GM12878 (cell line): ENCODE measurements around the gene FZR1. TPM values are rescaled to one million over a fixed set of nuclear protein-coding genes. Genes with fewer than 3 reads are reported as not detected.

Experiments
- ATAC-seq: fragments of 200-7000 bp; cut with Tn5 transposase; 3 replicates; pipeline ENCODE4 v1.9.1; 2020; ENCODE audit warnings: mild to moderate bottlenecking, moderate library complexity
- BruUV-seq: library from RNA; stranded (reverse); fragments of 400-500 nt; replicated peaks from 2 replicates; lab custom pipeline; 2021; lab: Mats Ljungman, UMichigan
- CTCF ChIA-PET: fragments of 300-600 bp; sonication (Branson Sonifier 250); formaldehyde crosslinking; extraction: SDS; loops from one replicate; lab custom pipeline; 2021; ENCODE audit warnings: inconsistent platforms; lab: Yijun Ruan, JAX
- POLR2A ChIA-PET: fragments of 350-600 bp; formaldehyde crosslinking; extraction: SDS; loops from one replicate; lab custom pipeline; 2021; ENCODE audit warnings: inconsistent platforms; lab: Charles Lee
- RAD21 ChIA-PET: fragments of 300-600 bp; sonication (Branson Sonifier 250); formaldehyde crosslinking; loops from one replicate; lab custom pipeline; 2023; ENCODE audit warnings: antibody characterized with exemption; ENCODE audit not compliant: unreplicated experiment; lab: Charles Lee
- SMC1A ChIA-PET: fragments of 300-600 bp; sonication (Branson Sonifier 250); formaldehyde crosslinking; loops from one replicate; lab custom pipeline; 2023; ENCODE audit not compliant: unreplicated experiment, uncharacterized antibody; lab: Charles Lee
- DNase-seq: peaks from one replicate; pipeline ENCODE4 v3.0.0-alpha.2; 2011; ENCODE audit warnings: low read depth, low spot score
- FAIRE-seq: peaks from 3 replicates; lab custom pipeline; 2011; peaks lifted over from hg19 to GRCh38; lab: Jason Lieb, UNC
- H2AFZ ChIP-seq: 2 replicates; pipeline ENCODE4 v1.6.0; 2011; ENCODE audit warnings: low read depth, low read length, control low read depth; ENCODE audit not compliant: control insufficient read depth
- H3K27ac ChIP-seq: 2 replicates; pipeline ENCODE4 v1.5.1; 2011; ENCODE audit warnings: control low read depth; ENCODE audit not compliant: control insufficient read depth, insufficient read depth
- H3K27me3 ChIP-seq, 2 experiments: replicated peaks in 1 of 2; 2 replicates each; pipeline versions ENCODE4 v1.6.0 to v1.6.1; 2011; ENCODE audit warnings: low read length in 1 of 2; ENCODE audit not compliant: control insufficient read depth in 2 of 2, insufficient read depth in 2 of 2
- H3K36me3 ChIP-seq, 2 experiments: 2 replicates each; pipeline ENCODE4 v1.5.1; 2011; ENCODE audit warnings: low read length in 1 of 2; ENCODE audit not compliant: control insufficient read depth in 2 of 2, insufficient read depth in 2 of 2
- H3K4me1 ChIP-seq: 2 replicates; pipeline ENCODE4 v1.6.1; 2011; ENCODE audit warnings: mild to moderate bottlenecking, low read length, moderate library complexity, mixed read lengths; ENCODE audit not compliant: control insufficient read depth, insufficient read depth
- H3K4me2 ChIP-seq: 2 replicates; pipeline ENCODE4 v1.6.0; 2011; ENCODE audit warnings: control low read depth; ENCODE audit not compliant: control insufficient read depth, insufficient read depth
- H3K4me3 ChIP-seq: fragments of 200-600 bp; sonication (generic); 2 replicates; pipeline ENCODE4 v1.5.1; 2016
- H3K79me2 ChIP-seq: 2 replicates; pipeline ENCODE4 v1.6.0; 2011; ENCODE audit warnings: low read length; ENCODE audit not compliant: control insufficient read depth, insufficient read depth
- H3K9ac ChIP-seq: 2 replicates; pipeline ENCODE4 v1.8.0; 2011; ENCODE audit warnings: low read length, control low read depth, mixed read lengths; ENCODE audit not compliant: control insufficient read depth, insufficient read depth
- H3K9me3 ChIP-seq: replicated peaks from 3 replicates; pipeline ENCODE4 v1.5.1; 2011; ENCODE audit warnings: mild to moderate bottlenecking, low read length; ENCODE audit not compliant: control insufficient read depth, insufficient read depth
- H4K20me1 ChIP-seq: 2 replicates; pipeline ENCODE4 v1.6.0; 2011; ENCODE audit not compliant: control insufficient read depth, insufficient read depth
- BACH1 ChIP-seq: fragments of 450-650 bp; IDR thresholded peaks from 2 replicates; pipeline ENCODE4 v1.6.1; 2017; ENCODE audit warnings: mild to moderate bottlenecking, borderline replicate concordance
- DPF2 ChIP-seq: fragments of 450-650 bp; IDR thresholded peaks from 2 replicates; pipeline ENCODE4 v1.6.1; 2017; ENCODE audit warnings: mild to moderate bottlenecking
- EED ChIP-seq: sonication (generic); IDR thresholded peaks from 2 replicates; pipeline ENCODE4 v1.6.1; 2016; ENCODE audit warnings: antibody characterized with exemption, low read depth
- HDAC2 ChIP-seq: fragments of 200-600 bp; sonication (generic); IDR thresholded peaks from 2 replicates; pipeline ENCODE4 v1.6.1; 2017
- SIN3A ChIP-seq: IDR thresholded peaks from 2 replicates; pipeline ENCODE4 v1.6.1; 2012; ENCODE audit warnings: low read depth, low read length, improper control_type of control experiment
- WGBS: methylation state at CpG from one replicate; pipeline ENCODE4 v1.1.6; 2016; ENCODE audit warnings: low lambda C conversion rate; ENCODE audit not compliant: insufficient replicate concordance, insufficient coverage; ENCODE audit errors: missing lambda C conversion rate; 5-methylcytosine and 5-hydroxymethylcytosine counted together
- in situ Hi-C: fragments of 300-500 bp; cut with MboI; formaldehyde crosslinking; loops from 9 replicates; pipeline ENCODE4 v1.14.3; 2018; ENCODE audit warnings: mixed read lengths
- intact Hi-C: fragments of 100-400 bp; cut with micrococcal nuclease; formaldehyde crosslinking; loops from one replicate; pipeline ENCODE4 v1.14.2; 2022; ENCODE audit not compliant: unreplicated experiment
- polyA plus RNA-seq, 11 experiments: library from polyadenylated mRNA; depleted of rRNA in 4 of 11; unstranded in 6 of 11; stranded (reverse) in 5 of 11; fragments of >200 nt; fragmentation: Nextera tagmentation in 4 of 11; fragmentation: Illumina TruSeq in 1 of 11; extraction: Ambion mirVana in 4 of 11; extraction: Trizol in 1 of 11; gene quantifications; 1 replicate in 1 of 11; 2 replicates in 10 of 11; pipeline versions ENCODE4 v1.2.1 to v1.2.3, GENCODE V29; 2011 to 2016; ENCODE audit warnings: inconsistent platforms in 2 of 11, missing spikeins in 2 of 11, low read depth in 1 of 11
- total RNA-seq, 4 experiments: library from RNA; depleted of rRNA in 3 of 4; stranded (reverse); fragments of >200 nt in 3 of 4; fragmentation: Illumina TruSeq in 1 of 4; extraction: Trizol in 1 of 4; gene quantifications; 2 replicates each; pipeline versions ENCODE4 v1.2.1 to v1.2.3, GENCODE V29; 2013 to 2021
- TF ChIP-seq, protein P1 (sequence below): fragments of 450-650 bp; IDR thresholded peaks from 2 replicates; pipeline ENCODE4 v1.6.1; 2016; ENCODE audit warnings: mild to moderate bottlenecking, moderate library complexity, borderline replicate concordance

The FZR1 gene
- total and polyA plus RNA-seq, 10 of the 15 experiments (the other 5 are each of a cell fraction or from before 2014, with no cell fraction given), result 0.11 to 44.2 (median 29.3) TPM

DNA sequence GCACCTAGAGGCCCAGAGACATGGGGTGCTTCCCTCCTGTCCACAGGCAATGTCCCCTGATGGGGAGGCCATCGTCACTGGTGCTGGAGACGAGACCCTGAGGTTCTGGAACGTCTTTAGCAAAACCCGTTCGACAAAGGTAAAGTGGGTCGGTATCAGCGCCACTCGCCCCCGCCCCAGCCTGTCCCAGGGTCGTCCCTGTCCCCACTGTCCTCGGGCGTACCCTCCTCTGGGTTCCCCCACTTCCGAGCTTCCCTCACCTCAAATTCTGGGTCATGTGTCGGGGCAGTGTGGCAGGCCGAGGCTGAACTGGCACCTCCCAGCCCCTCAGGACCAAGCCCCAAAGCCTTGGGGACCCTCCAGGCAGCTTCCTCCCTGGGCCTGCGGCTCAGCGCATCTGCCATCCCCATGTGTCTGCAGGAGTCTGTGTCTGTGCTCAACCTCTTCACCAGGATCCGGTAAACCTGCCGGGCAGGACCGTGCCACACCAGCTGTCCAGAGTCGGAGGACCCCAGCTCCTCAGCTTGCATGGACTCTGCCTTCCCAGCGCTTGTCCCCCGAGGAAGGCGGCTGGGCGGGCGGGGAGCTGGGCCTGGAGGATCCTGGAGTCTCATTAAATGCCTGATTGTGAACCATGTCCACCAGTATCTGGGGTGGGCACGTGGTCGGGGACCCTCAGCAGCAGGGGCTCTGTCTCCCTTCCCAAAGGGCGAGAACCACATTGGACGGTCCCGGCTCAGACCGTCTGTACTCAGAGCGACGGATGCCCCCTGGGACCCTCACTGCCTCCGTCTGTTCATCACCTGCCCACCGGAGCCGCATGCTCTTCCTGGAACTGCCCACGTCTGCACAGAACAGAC lies 28.5 kb downstream of the FZR1 start:
- SMC1A ChIA-PET, result no interaction called here

More for the DNA sequence above, 28.5 kb downstream of the FZR1 start:
- DNase-seq, result no peak
- Histone ChIP-seq H3K27me3 (no peaks in the 10 kb centered on the region), H3K4me2 (no peak overlapping the region), H2AFZ (no peak overlapping the region), H3K4me3 (no peak overlapping the region), H3K27ac (no peak overlapping the region), H3K9ac (no peak overlapping the region), H3K36me3 (peaks cover 9 to 27% of the 10 kb centered on the region in 2 experiments), H4K20me1 (no peaks in the 10 kb centered on the region), H3K4me1 (no peaks in the 10 kb centered on the region), H3K9me3 (no peaks in the 10 kb centered on the region), H3K79me2 (no peaks in the 10 kb centered on the region)
- TF ChIP-seq, protein P1, sequence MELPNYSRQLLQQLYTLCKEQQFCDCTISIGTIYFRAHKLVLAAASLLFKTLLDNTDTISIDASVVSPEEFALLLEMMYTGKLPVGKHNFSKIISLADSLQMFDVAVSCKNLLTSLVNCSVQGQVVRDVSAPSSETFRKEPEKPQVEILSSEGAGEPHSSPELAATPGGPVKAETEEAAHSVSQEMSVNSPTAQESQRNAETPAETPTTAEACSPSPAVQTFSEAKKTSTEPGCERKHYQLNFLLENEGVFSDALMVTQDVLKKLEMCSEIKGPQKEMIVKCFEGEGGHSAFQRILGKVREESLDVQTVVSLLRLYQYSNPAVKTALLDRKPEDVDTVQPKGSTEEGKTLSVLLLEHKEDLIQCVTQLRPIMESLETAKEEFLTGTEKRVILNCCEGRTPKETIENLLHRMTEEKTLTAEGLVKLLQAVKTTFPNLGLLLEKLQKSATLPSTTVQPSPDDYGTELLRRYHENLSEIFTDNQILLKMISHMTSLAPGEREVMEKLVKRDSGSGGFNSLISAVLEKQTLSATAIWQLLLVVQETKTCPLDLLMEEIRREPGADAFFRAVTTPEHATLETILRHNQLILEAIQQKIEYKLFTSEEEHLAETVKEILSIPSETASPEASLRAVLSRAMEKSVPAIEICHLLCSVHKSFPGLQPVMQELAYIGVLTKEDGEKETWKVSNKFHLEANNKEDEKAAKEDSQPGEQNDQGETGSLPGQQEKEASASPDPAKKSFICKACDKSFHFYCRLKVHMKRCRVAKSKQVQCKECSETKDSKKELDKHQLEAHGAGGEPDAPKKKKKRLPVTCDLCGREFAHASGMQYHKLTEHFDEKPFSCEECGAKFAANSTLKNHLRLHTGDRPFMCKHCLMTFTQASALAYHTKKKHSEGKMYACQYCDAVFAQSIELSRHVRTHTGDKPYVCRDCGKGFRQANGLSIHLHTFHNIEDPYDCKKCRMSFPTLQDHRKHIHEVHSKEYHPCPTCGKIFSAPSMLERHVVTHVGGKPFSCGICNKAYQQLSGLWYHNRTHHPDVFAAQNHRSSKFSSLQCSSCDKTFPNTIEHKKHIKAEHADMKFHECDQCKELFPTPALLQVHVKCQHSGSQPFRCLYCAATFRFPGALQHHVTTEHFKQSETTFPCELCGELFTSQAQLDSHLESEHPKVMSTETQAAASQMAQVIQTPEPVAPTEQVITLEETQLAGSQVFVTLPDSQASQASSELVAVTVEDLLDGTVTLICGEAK, result no peak
- TF ChIP-seq EED (no peak), BACH1 (no peak), HDAC2 (no peak), DPF2 (no peak), SIN3A (no peak)
- WGBS, result 93% methylated on average over 32 of the region's 38 CpGs
- in situ Hi-C loops, result no loop called here
- BruUV-seq, result no TSS peak
- intact Hi-C loops, result no loop called here
- FAIRE-seq, result no peak
- ATAC-seq, result no peak
- POLR2A ChIA-PET, result no interaction called here
- CTCF ChIA-PET, result no interaction called here
- RAD21 ChIA-PET, result no interaction called here
